HG02798 (cell line): ENCODE data around the gene TPSD1.
"Not testable (repeated sequence)": the region's sequence is repeated elsewhere in the genome, so short reads cannot be mapped to it uniquely, and the experiment has no call there.

Experiments used
- ATAC-seq: cut with Tn5 transposase; IDR thresholded peaks from one replicate; pipeline ENCODE4 v1.9.1; 2021; ENCODE audit warnings: mild to moderate bottlenecking; ENCODE audit not compliant: unreplicated experiment, poor library complexity

TPSD1 gene

GRCh38 chr16:1255276-1256122, at the start of gene TPSD1:
Gene TPSD1, plus strand, starts transcription at chr16:1256069. Its CDS starts 212 bp downstream, at chr16:1256281.
- ATAC-seq = not testable (repeated sequence)

- ATAC-seq = no peak
These were observed 49.5 kb upstream of the TPSD1 start for GRCh38 chr16:1206326-1206725.

GRCh38 chr16:1206786-1207185, 49.1 kb upstream of the TPSD1 start:
- no peak for ATAC-seq

GRCh38 chr16:1208239-1208830, 47.5 kb upstream of the TPSD1 start:
- no peak for ATAC-seq

- ATAC-seq = no peak
These were observed 46.8 kb upstream of the TPSD1 start for GRCh38 chr16:1209081-1209480.

- ATAC-seq = no peak
These were observed 45.4 kb upstream of the TPSD1 start for GRCh38 chr16:1210461-1210860.

- no peak for ATAC-seq
These were observed 44.2 kb upstream of the TPSD1 start for GRCh38 chr16:1211451-1212268.

GRCh38 chr16:1212616-1213194, 43.2 kb upstream of the TPSD1 start:
- ATAC-seq = no peak

- ATAC-seq = no peak
These were observed 42.6 kb upstream of the TPSD1 start for GRCh38 chr16:1213231-1213630.

GRCh38 chr16:1213796-1214372, 42.0 kb upstream of the TPSD1 start:
- ATAC-seq = no peak

- ATAC-seq = no peak
These were observed 41.1 kb upstream of the TPSD1 start for GRCh38 chr16:1214719-1215118.

- ATAC-seq = no peak
These were observed 40.1 kb upstream of the TPSD1 start for GRCh38 chr16:1215574-1216295.

GRCh38 chr16:1216296-1216619, 39.6 kb upstream of the TPSD1 start:
- ATAC-seq = no peak

- ATAC-seq = no peak
These were observed 39.0 kb upstream of the TPSD1 start for GRCh38 chr16:1216681-1217400.

- no peak for ATAC-seq
These were observed 38.3 kb upstream of the TPSD1 start for GRCh38 chr16:1217526-1217925.

- ATAC-seq = no peak
These were observed 37.6 kb upstream of the TPSD1 start for GRCh38 chr16:1218061-1218929.

- ATAC-seq = no peak
These were observed 36.8 kb upstream of the TPSD1 start for GRCh38 chr16:1218930-1219611.
